OCI-LY7 (cell line): Measurements from ENCODE around the gene CHD3. TPM values are rescaled to one million over a fixed set of nuclear protein-coding genes. Genes with fewer than 3 reads are reported as not detected.
A peak's percentile ranks its signal among the peaks of the same experiment; 100 is the strongest.

Experiments used
- BruUV-seq: library from RNA; stranded (reverse); fragments of 400-500 nt; replicated peaks from 2 replicates; lab custom pipeline; 2021; lab: Mats Ljungman, UMichigan
- CTCF ChIA-PET: fragments of 300-600 bp; sonication (Branson Sonifier 250); formaldehyde crosslinking; loops from one replicate; lab custom pipeline; 2022; ENCODE audit warnings: antibody characterized with exemption; ENCODE audit not compliant: unreplicated experiment; lab: Charles Lee
- POLR2A ChIA-PET: fragments of 300-600 bp; sonication (Branson Sonifier 250); formaldehyde crosslinking; loops from one replicate; lab custom pipeline; 2022; ENCODE audit warnings: antibody characterized with exemption; lab: Charles Lee
- DNase-seq: peaks from one replicate; pipeline ENCODE4 v3.0.0-alpha.2; 2015; ENCODE audit warnings: low spot score
- H2AFZ ChIP-seq: fragments of 200-600 bp; sonication (generic), shearing (Covaris generic); 2 replicates; pipeline ENCODE4 v1.6.1; 2014; ENCODE audit warnings: mild to moderate bottlenecking, antibody characterized with exemption, low read length, moderate library complexity
- H3K27ac ChIP-seq: fragments of 200-600 bp; sonication (generic); 2 replicates; pipeline ENCODE4 v1.5.1; 2014; ENCODE audit warnings: mixed run types, low read depth, mild to moderate bottlenecking, moderate library complexity, low read length, inconsistent platforms; ENCODE audit not compliant: poor library complexity, severe bottlenecking
- H3K36me3 ChIP-seq: fragments of 200-600 bp; sonication (generic); 2 replicates; pipeline ENCODE4 v1.6.1; 2014; ENCODE audit warnings: mild to moderate bottlenecking, antibody characterized with exemption, low read length, moderate library complexity, mixed read lengths; ENCODE audit not compliant: insufficient read depth
- H3K4me1 ChIP-seq: fragments of 200-600 bp; sonication (generic); 2 replicates; pipeline ENCODE4 v1.5.1; 2014; ENCODE audit warnings: mild to moderate bottlenecking, low read length; ENCODE audit not compliant: insufficient read depth, poor library complexity, severe bottlenecking
- H3K4me2 ChIP-seq: fragments of 200-600 bp; sonication (generic); 2 replicates; pipeline ENCODE4 v1.6.1; 2014; ENCODE audit warnings: mild to moderate bottlenecking, low read length
- H3K4me3 ChIP-seq: fragments of 200-600 bp; sonication (generic); 2 replicates; pipeline ENCODE4 v1.5.1; 2014; ENCODE audit warnings: mild to moderate bottlenecking, low read depth, low read length; ENCODE audit not compliant: poor library complexity, severe bottlenecking
- H3K79me2 ChIP-seq: fragments of 200-600 bp; sonication (generic); 2 replicates; pipeline ENCODE4 v1.6.1; 2016; ENCODE audit warnings: low read depth, mild to moderate bottlenecking, low read length, moderate library complexity, mixed read lengths; ENCODE audit not compliant: insufficient read depth
- H3K9me2 ChIP-seq: fragments of 200-600 bp; sonication (generic); 2 replicates; pipeline ENCODE4 v1.6.1; 2016; ENCODE audit warnings: mild to moderate bottlenecking, low read length, mixed read lengths; ENCODE audit not compliant: insufficient read depth
- H3K9me3 ChIP-seq: fragments of 200-600 bp; sonication (generic); 2 replicates; pipeline ENCODE4 v1.6.1; 2014; ENCODE audit warnings: mild to moderate bottlenecking, mixed run types, low read length, mixed read lengths
- H4K20me1 ChIP-seq: fragments of 200-600 bp; sonication (generic); 2 replicates; pipeline ENCODE4 v1.6.1; 2014; ENCODE audit warnings: mild to moderate bottlenecking, antibody characterized with exemption, low read length, moderate library complexity, mixed read lengths; ENCODE audit not compliant: insufficient read depth
- CTCF ChIP-seq: fragments of 200-600 bp; sonication (generic); conservative IDR thresholded peaks from 2 replicates; pipeline ENCODE4 v1.5.1; 2014; ENCODE audit warnings: mild to moderate bottlenecking, antibody characterized with exemption, low read length, moderate library complexity, mixed read lengths
- EZH2phosphoT487 ChIP-seq: fragments of 200-600 bp; sonication (generic); IDR thresholded peaks from 2 replicates; pipeline ENCODE4 v1.6.1; 2018; ENCODE audit warnings: low read depth, borderline replicate concordance, mild to moderate bottlenecking, mixed run types, antibody characterized with exemption, low read length, moderate library complexity, mixed read lengths
- intact Hi-C: fragments of 100-400 bp; cut with micrococcal nuclease; formaldehyde crosslinking; loops from one replicate; pipeline ENCODE4 v1.10.0; 2022; ENCODE audit not compliant: unreplicated experiment
- total RNA-seq, 2 experiments: library from RNA; depleted of rRNA in 1 of 2; stranded (reverse); fragments of >200 nt in 1 of 2; shearing (Covaris generic) in 1 of 2; gene quantifications; 2 replicates each; pipeline ENCODE4 v1.2.3, GENCODE V29; 2014 to 2022

CHD3 gene
- total RNA-seq, 2 experiments from 2014 or later, result 42.5 to 126 TPM

DNA sequence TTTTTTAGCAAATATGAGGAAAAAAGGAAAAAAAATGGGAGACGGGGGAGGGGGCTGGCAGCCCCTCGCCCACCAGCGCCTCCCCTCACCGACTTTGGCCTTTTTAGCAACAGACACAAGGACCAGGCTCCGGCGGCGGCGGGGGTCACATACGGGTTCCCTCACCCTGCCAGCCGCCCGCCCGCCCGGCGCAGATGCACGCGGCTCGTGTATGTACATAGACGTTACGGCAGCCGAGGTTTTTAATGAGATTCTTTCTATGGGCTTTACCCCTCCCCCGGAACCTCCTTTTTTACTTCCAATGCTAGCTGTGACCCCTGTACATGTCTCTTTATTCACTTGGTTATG, 34.9 kb upstream of the CHD3 start:
- TF ChIP-seq CTCF (no peak), EZH2phosphoT487 (no peak)
- H3K9me2 ChIP-seq, result no peaks in the 10 kb centered on the region
- peaks cover 33% of the 10 kb centered on the region for H3K4me1 ChIP-seq
- BruUV-seq, result no TSS peak
- H4K20me1 ChIP-seq, result peaks cover 2% of the 10 kb centered on the region; the same call in 1 of the 2 replicates
- POLR2A ChIA-PET, result no interaction called here
- H3K4me3 ChIP-seq, result no peak overlapping the region
- H3K36me3 ChIP-seq, result peaks cover 75% of the 10 kb centered on the region
- H2AFZ ChIP-seq, result no peak overlapping the region
- no peak overlapping the region for H3K4me2 ChIP-seq
- peaks cover 19% of the 10 kb centered on the region for H3K79me2 ChIP-seq
- no peak for DNase-seq
- H3K27ac ChIP-seq, result no peak overlapping the region
- CTCF ChIA-PET, result no interaction called here
- H3K9me3 ChIP-seq, result no peaks in the 10 kb centered on the region
- intact Hi-C loops, result no loop called here

- H3K4me1 ChIP-seq, result peaks cover 39% of the 10 kb centered on the region
- CTCF ChIA-PET, result no interaction called here
- no peak overlapping the region for H2AFZ ChIP-seq
- no peaks in the 10 kb centered on the region for H3K9me2 ChIP-seq
- POLR2A ChIA-PET, result no interaction called here
- peaks cover 25% of the 10 kb centered on the region for H3K79me2 ChIP-seq
- no peak overlapping the region for H3K27ac ChIP-seq
- TF ChIP-seq CTCF, result no peak
- TF ChIP-seq EZH2phosphoT487, result no peak
- no peaks in the 10 kb centered on the region for H3K9me3 ChIP-seq
- intact Hi-C loops, result no loop called here
- peaks cover 8% of the 10 kb centered on the region; the same call in 1 of the 2 replicates for H4K20me1 ChIP-seq
- no peak overlapping the region for H3K4me3 ChIP-seq
- no TSS peak for BruUV-seq
- H3K36me3 ChIP-seq, result peaks cover 75% of the 10 kb centered on the region
- no peak overlapping the region for H3K4me2 ChIP-seq
- no peak for DNase-seq
These were observed 34.4 kb upstream of the CHD3 start for GRCh38 chr17:7854078-7854777.

- Histone ChIP-seq H3K36me3 (peaks cover 75% of the 10 kb centered on the region), H3K27ac (peak within 1 kb of the TSS; percentile 86), H2AFZ (no peak within 1 kb of the TSS), H3K4me2 (peak within 1 kb of the TSS; percentile 91), H3K9me3 (no peaks in the 10 kb centered on the region), H3K4me1 (peaks cover 47% of the 10 kb centered on the region), H3K9me2 (no peaks in the 10 kb centered on the region), H3K79me2 (peaks cover 33% of the 10 kb centered on the region), H3K4me3 (peak within 1 kb of the TSS; percentile 86), H4K20me1 (peaks cover 8% of the 10 kb centered on the region; the same call in 1 of the 2 replicates)
- no peak for TF ChIP-seq CTCF
- no peak for TF ChIP-seq EZH2phosphoT487
- DNase-seq, result no peak
- CTCF ChIA-PET, result interaction anchor here (0.6 kb wide), 2 partner anchors 18 to 53 kb away, joined by 6 to 7 read pairs; no protein-coding TSS in a partner anchor
- POLR2A ChIA-PET, result no interaction called here
- intact Hi-C loops, result no loop called here
- no TSS peak for BruUV-seq
These were observed 33.5 kb upstream of the CHD3 start, which contains the start of gene TMEM88 for GRCh38 chr17:7854851-7855659. Gene TMEM88, plus strand, starts transcription at chr17:7855066. Its CDS starts 9 bp downstream, at chr17:7855075.
